Measurements from ENCODE around the gene APOB. TPM values are rescaled to one million over a fixed set of nuclear protein-coding genes. Genes with fewer than 3 reads are reported as not detected.
"Not testable (repeated sequence)": the region's sequence is repeated elsewhere in the genome, so short reads cannot be mapped to it uniquely, and the experiment has no call there.

APOB gene
- total RNA-seq, 1 donor from 2014 or later: 9.1 TPM

DNA sequence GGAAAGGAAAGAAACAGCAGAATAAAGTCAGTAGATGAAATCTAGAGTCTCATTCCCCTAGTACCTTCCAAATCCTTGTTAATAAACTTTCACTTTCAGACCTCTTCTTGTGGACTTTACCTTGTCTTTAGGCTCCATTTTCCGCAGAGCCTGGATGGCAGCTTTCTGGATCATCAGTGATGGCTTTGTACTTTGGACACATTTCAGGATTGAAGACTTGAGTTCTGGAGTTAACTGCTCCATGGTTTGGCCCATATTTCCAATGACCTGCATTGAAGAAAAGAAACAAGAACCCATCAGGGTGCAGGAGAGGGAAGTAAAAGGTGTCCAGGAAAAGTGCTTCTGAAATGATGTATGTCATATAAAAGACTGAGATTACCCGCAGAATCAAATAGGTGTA lies 14.4 kb downstream of the APOB start:
- TF ChIP-seq CTCF (IDR thresholded peaks at IDR 0.05; ENCODE audit: borderline replicate concordance): no peak
- Histone ChIP-seq H3K4me3 (no peak overlapping the region), H3K27ac (replicated peaks) (no peak overlapping the region), H3K9me3 (replicated peaks) (no peaks in the 10 kb centered on the region), H3K4me1 (peaks cover 7% of the 10 kb centered on the region), H3K27me3 (ENCODE audit: low read depth) (no peaks in the 10 kb centered on the region), H3K36me3 (peaks cover 31% of the 10 kb centered on the region)
- intact Hi-C loops (cut with micrococcal nuclease): no loop called here
- no peak for DNase-seq

- H3K36me3 ChIP-seq: peaks cover 36% of the 10 kb centered on the region
- intact Hi-C loops (cut with micrococcal nuclease); H3K27ac ChIP-seq (replicated peaks); H3K27me3 ChIP-seq (ENCODE audit: low read depth); H3K4me1 ChIP-seq; H3K9me3 ChIP-seq (replicated peaks); H3K4me3 ChIP-seq; DNase-seq: not testable (repeated sequence)
Measured at GRCh38 chr2:21028951-21029350, 14.9 kb downstream of the APOB start.

DNA sequence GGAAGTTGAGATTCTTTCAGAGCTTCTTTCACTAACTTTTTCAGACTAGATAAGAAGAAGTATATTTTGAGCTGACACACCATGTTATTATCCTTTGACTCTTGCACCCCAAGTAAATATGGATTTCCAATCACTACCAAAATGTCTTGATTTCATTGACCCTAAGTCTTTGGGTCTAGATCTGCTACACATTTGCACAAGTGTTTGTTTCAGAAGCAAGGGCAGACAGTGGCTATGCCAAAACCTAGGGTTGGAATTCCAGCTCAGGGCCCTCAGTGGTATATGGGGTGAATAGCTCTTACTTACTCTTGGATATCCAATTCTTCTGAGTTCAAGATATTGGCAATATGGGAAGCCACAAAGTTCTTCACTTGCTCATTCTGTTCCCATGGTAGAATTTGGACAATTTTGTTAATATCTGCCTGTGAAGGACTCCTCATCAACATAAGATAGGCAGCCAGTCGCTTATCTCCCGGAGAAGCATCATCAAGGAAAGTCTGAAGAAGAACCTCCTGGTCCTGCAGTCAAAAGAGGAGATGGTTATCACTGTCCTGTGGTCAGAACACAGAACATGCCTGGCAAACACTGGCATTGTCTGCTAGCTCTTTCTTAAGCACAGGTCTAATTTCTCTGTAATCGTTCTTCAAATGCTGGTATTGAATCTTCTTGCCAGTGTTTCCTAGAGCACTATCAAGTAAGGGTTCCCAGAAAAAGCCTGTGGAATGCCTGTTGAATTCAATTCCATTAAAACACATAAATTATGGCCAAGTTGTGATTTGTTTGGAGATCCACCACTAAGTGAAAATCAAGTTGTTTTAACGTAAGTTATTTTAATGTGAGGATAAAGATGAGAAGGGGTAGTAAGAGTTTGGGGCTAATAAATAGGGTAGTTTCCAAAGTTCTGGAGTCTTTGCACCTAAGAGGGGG lies 15.6 kb downstream of the APOB start:
- Histone ChIP-seq H3K9me3 (replicated peaks) (no peaks in the 10 kb centered on the region), H3K4me3 (no peak overlapping the region), H3K36me3 (peaks cover 36% of the 10 kb centered on the region), H3K27ac (replicated peaks) (no peak overlapping the region), H3K27me3 (ENCODE audit: low read depth) (no peaks in the 10 kb centered on the region), H3K4me1 (peaks cover 7% of the 10 kb centered on the region)
- intact Hi-C loops (cut with micrococcal nuclease): no loop called here
- no peak for DNase-seq
- TF ChIP-seq CTCF (IDR thresholded peaks at IDR 0.05; ENCODE audit: borderline replicate concordance): no peak

DNA sequence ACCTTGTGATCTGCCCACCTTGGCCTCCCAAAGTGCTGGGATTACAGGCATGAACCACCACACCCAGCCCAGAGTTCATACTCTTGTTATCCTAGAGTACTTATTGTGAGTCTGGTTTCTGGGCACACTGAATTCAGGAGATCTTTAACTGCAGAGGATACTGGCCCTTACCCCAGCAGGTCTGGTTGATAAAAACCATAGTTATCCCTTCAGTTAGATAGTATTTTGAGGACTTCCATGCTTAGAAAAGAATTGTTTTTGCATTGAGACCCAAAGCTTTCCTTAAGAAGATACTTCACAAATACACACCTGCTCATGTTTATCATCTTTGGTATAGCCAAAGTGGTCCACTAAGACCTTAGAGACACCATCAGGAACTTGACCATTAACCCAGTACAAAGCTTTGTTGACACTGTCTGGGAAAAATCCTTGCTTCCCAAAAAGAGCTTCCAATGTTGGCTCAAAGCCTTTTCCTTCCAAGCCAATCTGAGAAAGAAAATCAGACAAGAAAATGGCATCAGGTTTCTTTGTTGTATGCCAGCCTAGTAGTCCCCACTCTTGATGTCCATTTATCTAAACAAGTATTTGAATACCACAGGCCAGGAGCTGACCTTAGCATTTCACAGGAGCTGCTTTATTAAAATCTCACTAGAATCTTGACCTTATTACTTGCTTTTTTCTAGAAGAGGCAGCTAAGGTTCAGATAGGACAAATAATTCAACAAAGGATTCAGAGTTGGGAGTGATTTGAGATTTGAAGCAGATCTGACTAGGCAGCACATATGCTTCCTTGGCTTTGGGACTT lies 17.2 kb downstream of the APOB start:
- DNase-seq: no peak
- Histone ChIP-seq H3K27me3 (ENCODE audit: low read depth) (no peaks in the 10 kb centered on the region), H3K4me1 (peaks cover 7% of the 10 kb centered on the region), H3K27ac (replicated peaks) (no peak overlapping the region), H3K4me3 (no peak overlapping the region), H3K36me3 (peaks cover 44% of the 10 kb centered on the region), H3K9me3 (replicated peaks) (no peaks in the 10 kb centered on the region)
- no peak for TF ChIP-seq CTCF (IDR thresholded peaks at IDR 0.05; ENCODE audit: borderline replicate concordance)
- intact Hi-C loops (cut with micrococcal nuclease): no loop called here

DNA sequence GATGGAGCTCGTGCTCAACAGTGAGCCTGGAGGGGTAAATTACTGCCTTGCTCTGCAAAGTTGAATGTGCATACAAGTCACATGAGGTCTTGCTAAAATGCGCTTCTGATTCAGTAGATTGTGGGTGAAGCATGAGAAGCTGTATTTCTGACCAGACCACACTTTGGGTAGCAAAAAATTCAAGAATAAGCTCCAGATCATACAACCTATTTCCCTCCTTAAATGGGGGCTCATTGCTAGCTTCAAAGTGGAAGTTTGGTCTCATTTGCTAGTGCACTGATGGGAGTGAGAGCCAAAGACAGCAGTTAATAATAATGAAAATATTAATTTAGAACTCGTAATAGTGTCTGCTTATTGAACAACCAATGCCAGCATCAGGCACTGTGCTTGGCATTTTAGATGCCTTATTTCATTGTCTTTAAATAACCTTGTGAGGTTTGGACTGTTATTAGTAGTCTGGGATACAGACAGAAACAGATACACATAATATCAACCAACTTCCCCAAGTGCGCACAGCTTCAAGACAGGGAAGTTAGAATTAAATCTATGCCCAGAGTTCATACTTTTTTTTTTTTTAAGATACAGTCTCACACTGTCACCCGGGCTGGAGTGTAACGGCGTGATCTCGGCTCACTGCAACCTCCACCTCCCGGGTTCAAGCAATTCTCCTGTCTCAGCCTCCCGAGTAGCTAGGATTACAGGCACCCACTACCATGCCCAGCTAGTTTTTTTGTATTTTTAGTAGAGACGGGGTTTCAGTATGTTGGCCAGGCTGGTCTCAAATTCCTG lies 18.0 kb downstream of the APOB start:
- H3K4me1 ChIP-seq: peaks cover 7% of the 10 kb centered on the region
- H3K4me3 ChIP-seq: no peak overlapping the region
- intact Hi-C loops (cut with micrococcal nuclease): no loop called here
- TF ChIP-seq CTCF (IDR thresholded peaks at IDR 0.05; ENCODE audit: borderline replicate concordance): no peak
- H3K9me3 ChIP-seq (replicated peaks): no peaks in the 10 kb centered on the region
- H3K36me3 ChIP-seq: peaks cover 44% of the 10 kb centered on the region
- no peak for DNase-seq
- H3K27ac ChIP-seq (replicated peaks): no peak overlapping the region
- no peaks in the 10 kb centered on the region for H3K27me3 ChIP-seq (ENCODE audit: low read depth)

Data from left ventricle myocardium inferior (tissue), 1 donor.